Transverse colon (tissue), 4 donors: ENCODE results near the gene CCDC24. TPM values are rescaled to one million over a fixed set of nuclear protein-coding genes. Genes with fewer than 3 reads are reported as not detected.

Experiments
- DNase-seq: peaks from one replicate; pipeline ENCODE4 v3.0.0-alpha.2; 2019
- H3K27ac ChIP-seq, 4 donors: fragments of 200-600 bp; sonication (generic); 2 replicates each; pipeline ENCODE4 v1.5.1; 2016 to 2018; ENCODE audit warnings: inconsistent platforms in 4 of 4
- H3K27me3 ChIP-seq: fragments of 200-600 bp; sonication (generic); 2 replicates; pipeline ENCODE4 v1.5.1; 2017; ENCODE audit warnings: inconsistent platforms
- H3K36me3 ChIP-seq, 4 donors: fragments of 200-600 bp; sonication (generic); 2 replicates each; pipeline ENCODE4 v1.5.1; 2017 to 2019; ENCODE audit warnings: inconsistent platforms in 4 of 4
- H3K4me1 ChIP-seq, 4 donors: fragments of 200-600 bp; sonication (generic); 2 replicates each; pipeline ENCODE4 v1.5.1; 2017 to 2020; ENCODE audit warnings: inconsistent platforms in 4 of 4
- H3K4me3 ChIP-seq, 4 donors: fragments of 200-600 bp; sonication (generic); 1 replicate in 1 of 4; 2 replicates in 3 of 4; pipeline versions ENCODE4 v1.5.1 to v1.6.1; 2017 to 2019; ENCODE audit warnings: inconsistent platforms in 4 of 4
- H3K9me3 ChIP-seq, 2 donors: fragments of 200-600 bp; sonication (generic); 2 replicates each; pipeline ENCODE4 v1.5.1; 2017 to 2019; ENCODE audit warnings: inconsistent platforms in 2 of 2
- EP300 ChIP-seq: sonication (generic); formaldehyde crosslinking; IDR thresholded peaks from one replicate; pipeline ENCODE4 v1.6.1; 2017; ENCODE audit warnings: antibody characterized with exemption, low read depth
- POLR2A ChIP-seq: fragments of 450-650 bp; IDR thresholded peaks from one replicate; pipeline ENCODE4 v1.6.1; 2016; ENCODE audit warnings: antibody characterized with exemption, mild to moderate bottlenecking, moderate library complexity
- POLR2AphosphoS5 ChIP-seq, 3 donors: sonication (generic); formaldehyde crosslinking; IDR thresholded peaks; one replicate each; pipeline ENCODE4 v1.6.1; 2016; ENCODE audit warnings: antibody characterized with exemption in 3 of 3
- WGBS, 2 donors: methylation state at CpG; one replicate each; pipeline ENCODE4 v1.1.5; 2018; ENCODE audit warnings: low coverage in 1 of 2; 5-methylcytosine and 5-hydroxymethylcytosine counted together
- in situ Hi-C, 4 donors: fragments of 200-750 bp; cut with MboI; loops; one replicate each; pipeline versions ENCODE4 v1.15.0 to v1.15.1; 2017; ENCODE audit warnings: low sequenced_read_pairs in 3 of 4, low pct_ligation_motif_present in 1 of 4, low pct_unique_long_range_greater_than_20kb in 1 of 4
- intact Hi-C: fragments of 100-400 bp; cut with DNase I; formaldehyde crosslinking; loops from one replicate; pipeline ENCODE4 v1.15.1; 2023; ENCODE audit warnings: low total_unique reads
- total RNA-seq, 4 donors: library from RNA; depleted of rRNA; stranded (reverse); fragments of >200 nt; gene quantifications; one replicate each; pipeline ENCODE4 v1.1.0, GENCODE V29; 2016
- TF ChIP-seq, protein P1 (sequence below), 5 experiments: fragments of 200-600 bp in 3 of 5; fragments of 450-650 bp in 2 of 5; sonication (generic) in 3 of 5; IDR thresholded peaks; 1 replicate in 2 of 5; 2 replicates in 3 of 5; pipeline ENCODE4 v1.5.1; 2016 to 2017; ENCODE audit warnings: antibody characterized with exemption in 5 of 5, inconsistent platforms in 3 of 5, mild to moderate bottlenecking in 2 of 5, moderate library complexity in 1 of 5

The CCDC24 gene
- total RNA-seq, 4 donors from 2014 or later, result 13.8 to 22.0 (median 17.6) TPM

DNA sequence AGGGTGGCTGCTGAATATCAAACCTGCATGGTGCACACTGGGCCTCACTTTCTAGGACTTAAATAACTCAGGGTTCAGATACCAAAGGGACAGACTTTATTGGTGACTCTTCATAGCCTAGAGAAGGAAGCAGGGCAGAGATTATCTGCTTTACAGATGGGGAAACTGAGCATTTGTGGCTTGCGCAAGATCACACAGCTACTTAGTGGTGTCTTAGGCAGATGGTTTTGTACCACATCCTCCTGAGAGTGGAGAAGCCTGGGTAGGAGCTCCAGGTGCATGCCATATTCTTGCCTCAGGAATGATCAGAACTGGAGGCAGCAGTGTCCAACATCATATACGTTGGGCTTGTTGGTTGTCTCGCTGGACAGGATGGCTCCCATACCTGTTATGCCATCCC lies 28.4 kb upstream of the CCDC24 start:
- H3K27ac ChIP-seq, result no peak overlapping the region
- no peaks in the 10 kb centered on the region for H3K4me1 ChIP-seq
- in situ Hi-C loops, result no loop called here
- intact Hi-C loops, result no loop called here
- no peaks in the 10 kb centered on the region for H3K27me3 ChIP-seq
- TF ChIP-seq POLR2A (no peak), POLR2AphosphoS5 (IDR thresholded peaks at IDR 0.05) (no peak), EP300 (no peak)
- TF ChIP-seq, protein P1, sequence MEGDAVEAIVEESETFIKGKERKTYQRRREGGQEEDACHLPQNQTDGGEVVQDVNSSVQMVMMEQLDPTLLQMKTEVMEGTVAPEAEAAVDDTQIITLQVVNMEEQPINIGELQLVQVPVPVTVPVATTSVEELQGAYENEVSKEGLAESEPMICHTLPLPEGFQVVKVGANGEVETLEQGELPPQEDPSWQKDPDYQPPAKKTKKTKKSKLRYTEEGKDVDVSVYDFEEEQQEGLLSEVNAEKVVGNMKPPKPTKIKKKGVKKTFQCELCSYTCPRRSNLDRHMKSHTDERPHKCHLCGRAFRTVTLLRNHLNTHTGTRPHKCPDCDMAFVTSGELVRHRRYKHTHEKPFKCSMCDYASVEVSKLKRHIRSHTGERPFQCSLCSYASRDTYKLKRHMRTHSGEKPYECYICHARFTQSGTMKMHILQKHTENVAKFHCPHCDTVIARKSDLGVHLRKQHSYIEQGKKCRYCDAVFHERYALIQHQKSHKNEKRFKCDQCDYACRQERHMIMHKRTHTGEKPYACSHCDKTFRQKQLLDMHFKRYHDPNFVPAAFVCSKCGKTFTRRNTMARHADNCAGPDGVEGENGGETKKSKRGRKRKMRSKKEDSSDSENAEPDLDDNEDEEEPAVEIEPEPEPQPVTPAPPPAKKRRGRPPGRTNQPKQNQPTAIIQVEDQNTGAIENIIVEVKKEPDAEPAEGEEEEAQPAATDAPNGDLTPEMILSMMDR (IDR thresholded peaks at IDR 0.05), result no peak
- H3K9me3 ChIP-seq, result no peaks in the 10 kb centered on the region
- H3K4me3 ChIP-seq, result no peak overlapping the region
- 80 to 93% methylated on average over 1 to 3 of the region's 3 CpGs for WGBS, 2 donors
- peaks cover 0 to 12% (median 0%) of the 10 kb centered on the region in 4 donors for H3K36me3 ChIP-seq
- DNase-seq, result no peak

DNA sequence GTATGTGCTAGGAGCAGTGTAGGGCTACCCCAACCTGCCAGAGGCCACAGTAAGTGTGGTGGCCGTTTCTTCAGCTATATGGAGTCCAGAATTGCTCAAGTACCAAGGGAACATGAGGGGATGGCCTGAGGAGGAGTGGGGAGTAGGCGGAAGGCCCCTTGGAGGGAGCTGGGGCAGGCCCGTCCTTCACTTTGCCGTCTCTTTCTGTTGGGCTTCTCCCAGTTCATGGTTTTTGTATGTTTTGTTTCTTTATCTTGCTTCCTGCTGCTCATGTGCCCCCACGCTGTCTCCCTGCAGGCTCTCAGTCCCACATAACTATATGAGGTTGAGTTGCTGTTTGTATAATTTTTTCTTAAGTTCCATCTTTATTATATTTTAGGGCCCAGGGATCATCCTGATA lies 27.5 kb upstream of the CCDC24 start:
- TF ChIP-seq POLR2A (no peak), POLR2AphosphoS5 (IDR thresholded peaks at IDR 0.05) (no peak), EP300 (no peak)
- TF ChIP-seq, protein P1 (IDR thresholded peaks at IDR 0.05), result no peak
- peaks cover 0 to 6% (median 0%) of the 10 kb centered on the region in 4 donors for H3K36me3 ChIP-seq
- WGBS, 2 donors, result 86 to 100% methylated on average over 1 to 5 of the region's 5 CpGs

DNA sequence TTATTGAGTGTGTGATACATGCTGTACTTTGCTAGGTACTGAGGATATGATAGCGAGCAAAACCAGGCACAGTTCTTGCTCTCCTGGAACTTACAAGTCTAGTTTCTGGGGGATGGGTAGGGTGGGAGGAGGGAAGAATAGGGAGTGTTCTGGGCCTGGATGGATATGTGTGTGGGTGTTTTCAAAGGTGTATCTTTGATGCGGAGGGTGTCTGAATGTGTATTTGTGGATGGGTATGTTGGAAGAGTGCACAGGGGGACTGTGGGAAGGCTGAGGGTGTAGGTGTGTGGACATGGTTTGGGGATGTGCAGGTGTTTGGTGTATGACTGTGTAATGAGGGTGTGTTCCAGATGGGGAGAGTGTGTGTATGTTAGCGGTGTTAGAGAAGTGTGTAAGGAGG lies 26.1 kb upstream of the CCDC24 start:
- H3K4me3 ChIP-seq, result no peak overlapping the region
- H3K4me1 ChIP-seq, result peaks cover 1 to 6% (median 2%) of the 10 kb centered on the region in 4 donors
- intact Hi-C loops (no loop called here), in situ Hi-C loops (no loop called here)
- H3K27me3 ChIP-seq, result no peaks in the 10 kb centered on the region
- H3K9me3 ChIP-seq, result no peaks in the 10 kb centered on the region
- TF ChIP-seq, protein P1 (IDR thresholded peaks at IDR 0.05), result no peak
- TF ChIP-seq POLR2A (no peak), POLR2AphosphoS5 (IDR thresholded peaks at IDR 0.05) (no peak), EP300 (no peak)
- H3K27ac ChIP-seq, result no peak overlapping the region
- 98% methylated on average over 3 of the region's 3 CpGs; no CpG with 5 or more reads in 1 of the 2 donors for WGBS, 2 donors
- no peak for DNase-seq
- H3K36me3 ChIP-seq, result no peaks in the 10 kb centered on the region

More for the DNA sequence above, 27.5 kb upstream of the CCDC24 start:
- Histone ChIP-seq H3K9me3 (no peaks in the 10 kb centered on the region), H3K27me3 (no peaks in the 10 kb centered on the region), H3K27ac (no peak overlapping the region), H3K4me1 (no peaks in the 10 kb centered on the region), H3K4me3 (no peak overlapping the region)
- intact Hi-C loops, result no loop called here
- no peak for DNase-seq
- in situ Hi-C loops, result no loop called here

DNA sequence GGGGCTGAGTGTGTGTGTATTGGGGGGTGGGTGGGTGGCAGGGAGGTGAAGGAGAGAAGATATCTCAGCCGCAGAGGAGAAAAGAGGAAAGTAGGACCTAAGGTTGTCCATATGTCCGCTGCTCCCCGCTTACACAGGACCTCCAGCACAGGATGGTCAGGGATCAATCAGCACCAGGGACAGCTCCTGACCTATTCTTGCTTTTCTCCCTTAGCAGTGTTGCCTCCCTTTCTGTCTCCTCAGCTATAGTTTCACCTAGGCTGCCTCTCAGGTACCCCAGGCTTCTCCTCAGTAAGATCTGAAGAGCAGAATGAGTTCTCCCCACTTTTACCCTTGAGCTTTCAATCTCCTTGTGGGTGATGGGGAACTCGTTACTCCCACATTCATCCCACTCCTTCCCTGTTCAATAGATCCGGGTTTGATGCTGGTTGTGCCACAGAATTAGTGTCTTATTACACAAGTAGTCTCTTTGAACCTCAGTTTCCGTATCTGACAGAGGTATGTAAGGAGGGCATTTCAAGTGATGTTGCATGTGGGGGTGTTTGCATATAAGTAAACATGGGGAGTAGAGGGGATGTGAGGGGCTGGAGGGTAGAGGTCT lies 23.0 kb upstream of the CCDC24 start:
- in situ Hi-C loops (no loop called here), intact Hi-C loops (no loop called here)
- Histone ChIP-seq H3K36me3 (no peaks in the 10 kb centered on the region), H3K4me3 (no peak overlapping the region), H3K27ac (no peak overlapping the region), H3K9me3 (no peaks in the 10 kb centered on the region), H3K4me1 (peaks cover 7 to 15% (median 10%) of the 10 kb centered on the region in 4 donors), H3K27me3 (no peaks in the 10 kb centered on the region)
- TF ChIP-seq POLR2AphosphoS5 (IDR thresholded peaks at IDR 0.05) (no peak), EP300 (no peak), POLR2A (no peak)
- TF ChIP-seq, protein P1 (IDR thresholded peaks at IDR 0.05), result no peak
- no peak for DNase-seq
- 80 to 89% methylated on average over 5 to 6 of the region's 6 CpGs for WGBS, 2 donors
